Measurements from ENCODE around the gene CRTC2.

GRCh38 chr1:153928245-153928644 lies 30.2 kb downstream of the CRTC2 start:
- TF ChIP-seq, protein P1, sequence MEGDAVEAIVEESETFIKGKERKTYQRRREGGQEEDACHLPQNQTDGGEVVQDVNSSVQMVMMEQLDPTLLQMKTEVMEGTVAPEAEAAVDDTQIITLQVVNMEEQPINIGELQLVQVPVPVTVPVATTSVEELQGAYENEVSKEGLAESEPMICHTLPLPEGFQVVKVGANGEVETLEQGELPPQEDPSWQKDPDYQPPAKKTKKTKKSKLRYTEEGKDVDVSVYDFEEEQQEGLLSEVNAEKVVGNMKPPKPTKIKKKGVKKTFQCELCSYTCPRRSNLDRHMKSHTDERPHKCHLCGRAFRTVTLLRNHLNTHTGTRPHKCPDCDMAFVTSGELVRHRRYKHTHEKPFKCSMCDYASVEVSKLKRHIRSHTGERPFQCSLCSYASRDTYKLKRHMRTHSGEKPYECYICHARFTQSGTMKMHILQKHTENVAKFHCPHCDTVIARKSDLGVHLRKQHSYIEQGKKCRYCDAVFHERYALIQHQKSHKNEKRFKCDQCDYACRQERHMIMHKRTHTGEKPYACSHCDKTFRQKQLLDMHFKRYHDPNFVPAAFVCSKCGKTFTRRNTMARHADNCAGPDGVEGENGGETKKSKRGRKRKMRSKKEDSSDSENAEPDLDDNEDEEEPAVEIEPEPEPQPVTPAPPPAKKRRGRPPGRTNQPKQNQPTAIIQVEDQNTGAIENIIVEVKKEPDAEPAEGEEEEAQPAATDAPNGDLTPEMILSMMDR (conservative IDR thresholded peaks at IDR 0.05; ENCODE audit: low read length): no peak
- TF ChIP-seq EZH2phosphoT487 (IDR thresholded peaks at IDR 0.05; ENCODE audit: borderline replicate concordance): no peak
